ENCODE results near the gene ZNF582. TPM values are rescaled to one million over a fixed set of nuclear protein-coding genes. Genes with fewer than 3 reads are reported as not detected.
"Not testable (repeated sequence)": the region's sequence is repeated elsewhere in the genome, so short reads cannot be mapped to it uniquely, and the experiment has no call there.

The ZNF582 gene
- total RNA-seq, 1 donor from 2014 or later, result 3.7 TPM

DNA sequence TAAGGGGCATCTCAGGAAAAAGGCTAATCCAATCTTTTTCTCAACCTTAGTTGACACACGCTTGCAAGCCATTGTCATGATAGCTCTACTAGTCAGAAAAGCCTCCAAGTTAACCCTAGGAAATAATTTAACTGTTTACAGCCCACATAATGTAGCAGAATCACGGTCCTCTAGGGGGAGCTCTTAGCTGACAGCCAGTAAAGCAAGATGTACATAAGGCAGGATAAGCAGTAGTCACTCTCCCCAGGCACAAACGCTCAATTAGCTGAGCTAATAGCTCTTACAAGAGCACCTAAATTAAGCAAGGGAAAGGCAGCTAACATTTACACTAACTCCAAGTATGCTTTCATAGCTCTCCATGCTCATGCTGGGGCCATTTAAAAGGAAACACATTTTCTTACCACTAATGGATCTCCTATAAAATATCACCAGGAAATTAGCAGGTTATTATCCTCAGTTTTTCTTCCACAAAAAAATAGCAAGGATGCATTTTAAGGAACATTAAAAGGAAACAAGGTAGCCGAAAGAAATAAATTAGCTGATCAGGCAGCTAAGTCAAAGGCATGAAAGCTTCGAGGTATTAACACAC, 45.0 kb downstream of the ZNF582 start:
- H3K4me3 Mint-ChIP-seq, result no peak overlapping the region
- DNase-seq (ENCODE audit: extremely low spot score, unreplicated experiment), result no peak
- no peaks in the 10 kb centered on the region for H3K27me3 Mint-ChIP-seq
- H3K4me1 Mint-ChIP-seq (ENCODE audit: unreplicated experiment), result no peaks in the 10 kb centered on the region
- no peak overlapping the region for H3K27ac Mint-ChIP-seq
- TF ChIP-seq, protein P1, sequence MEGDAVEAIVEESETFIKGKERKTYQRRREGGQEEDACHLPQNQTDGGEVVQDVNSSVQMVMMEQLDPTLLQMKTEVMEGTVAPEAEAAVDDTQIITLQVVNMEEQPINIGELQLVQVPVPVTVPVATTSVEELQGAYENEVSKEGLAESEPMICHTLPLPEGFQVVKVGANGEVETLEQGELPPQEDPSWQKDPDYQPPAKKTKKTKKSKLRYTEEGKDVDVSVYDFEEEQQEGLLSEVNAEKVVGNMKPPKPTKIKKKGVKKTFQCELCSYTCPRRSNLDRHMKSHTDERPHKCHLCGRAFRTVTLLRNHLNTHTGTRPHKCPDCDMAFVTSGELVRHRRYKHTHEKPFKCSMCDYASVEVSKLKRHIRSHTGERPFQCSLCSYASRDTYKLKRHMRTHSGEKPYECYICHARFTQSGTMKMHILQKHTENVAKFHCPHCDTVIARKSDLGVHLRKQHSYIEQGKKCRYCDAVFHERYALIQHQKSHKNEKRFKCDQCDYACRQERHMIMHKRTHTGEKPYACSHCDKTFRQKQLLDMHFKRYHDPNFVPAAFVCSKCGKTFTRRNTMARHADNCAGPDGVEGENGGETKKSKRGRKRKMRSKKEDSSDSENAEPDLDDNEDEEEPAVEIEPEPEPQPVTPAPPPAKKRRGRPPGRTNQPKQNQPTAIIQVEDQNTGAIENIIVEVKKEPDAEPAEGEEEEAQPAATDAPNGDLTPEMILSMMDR (conservative IDR thresholded peaks at IDR 0.05), result peak; percentile 47
- H3K9me3 Mint-ChIP-seq, result peaks cover 1% of the 10 kb centered on the region
- no peaks in the 10 kb centered on the region for H3K36me3 Mint-ChIP-seq

DNA sequence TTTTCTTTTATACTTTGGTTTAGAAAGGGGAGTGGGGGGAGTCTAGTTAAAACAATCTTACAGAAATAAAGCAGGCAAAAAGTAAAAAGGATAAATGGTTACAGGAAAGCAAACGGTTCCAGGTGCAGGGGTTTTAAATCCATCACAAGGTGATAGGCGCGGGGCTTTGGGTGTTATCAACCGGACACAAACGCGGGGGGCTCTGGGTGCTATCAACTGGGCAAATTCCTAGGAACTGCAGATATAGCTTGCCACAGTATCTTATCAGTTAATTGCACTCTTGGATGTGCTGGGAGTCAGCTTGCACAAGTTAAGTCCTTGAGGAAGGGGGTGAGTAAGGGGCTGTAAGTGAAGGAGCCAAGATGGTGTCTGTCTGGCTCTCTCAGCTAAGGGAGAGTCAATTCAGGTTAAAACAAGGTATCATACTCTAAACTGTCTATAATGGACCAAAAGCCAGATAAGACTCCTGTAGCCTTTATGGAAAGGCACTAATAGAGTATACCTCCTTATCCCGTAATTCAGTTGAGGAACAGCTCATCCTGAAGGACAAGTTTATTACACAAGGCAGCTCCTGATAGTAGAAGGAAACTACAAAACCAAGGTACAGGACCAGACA, 46.1 kb downstream of the ZNF582 start:
- TF ChIP-seq, protein P1 (conservative IDR thresholded peaks at IDR 0.05), result no peak
- no peaks in the 10 kb centered on the region for H3K4me1 Mint-ChIP-seq (ENCODE audit: unreplicated experiment)
- H3K4me3 Mint-ChIP-seq, result no peak overlapping the region
- H3K27ac Mint-ChIP-seq, result no peak overlapping the region
- peaks cover 12% of the 10 kb centered on the region for H3K9me3 Mint-ChIP-seq
- H3K27me3 Mint-ChIP-seq, result no peaks in the 10 kb centered on the region
- no peaks in the 10 kb centered on the region for H3K36me3 Mint-ChIP-seq
- DNase-seq (ENCODE audit: extremely low spot score, unreplicated experiment), result no peak

DNA sequence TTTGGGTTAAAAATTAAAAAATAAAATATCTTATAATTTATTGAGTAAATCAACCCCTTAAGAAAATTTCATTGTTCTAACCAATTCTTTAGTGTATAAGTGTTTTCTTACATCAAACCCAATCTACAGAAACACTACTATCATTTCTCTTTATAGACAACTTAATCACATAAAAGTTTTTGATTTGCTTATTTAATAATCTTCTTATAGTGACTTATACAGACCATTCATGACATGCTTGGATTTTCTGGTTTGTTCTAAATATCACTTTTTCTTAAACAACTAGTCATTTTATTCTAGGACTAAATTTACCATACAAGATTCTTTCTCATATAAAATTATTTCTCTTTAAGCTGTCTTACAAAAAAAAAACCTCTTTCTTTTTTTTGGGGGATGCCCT, 51.4 kb downstream of the ZNF582 start:
- Mint-ChIP-seq H3K9me3 (peaks cover 16% of the 10 kb centered on the region), H3K4me3 (no peak overlapping the region), H3K27ac (no peak overlapping the region), H3K4me1 (ENCODE audit: unreplicated experiment) (no peaks in the 10 kb centered on the region), H3K36me3 (no peaks in the 10 kb centered on the region), H3K27me3 (no peaks in the 10 kb centered on the region)
- TF ChIP-seq, protein P1 (conservative IDR thresholded peaks at IDR 0.05), result no peak
- DNase-seq (ENCODE audit: extremely low spot score, unreplicated experiment), result no peak

DNA sequence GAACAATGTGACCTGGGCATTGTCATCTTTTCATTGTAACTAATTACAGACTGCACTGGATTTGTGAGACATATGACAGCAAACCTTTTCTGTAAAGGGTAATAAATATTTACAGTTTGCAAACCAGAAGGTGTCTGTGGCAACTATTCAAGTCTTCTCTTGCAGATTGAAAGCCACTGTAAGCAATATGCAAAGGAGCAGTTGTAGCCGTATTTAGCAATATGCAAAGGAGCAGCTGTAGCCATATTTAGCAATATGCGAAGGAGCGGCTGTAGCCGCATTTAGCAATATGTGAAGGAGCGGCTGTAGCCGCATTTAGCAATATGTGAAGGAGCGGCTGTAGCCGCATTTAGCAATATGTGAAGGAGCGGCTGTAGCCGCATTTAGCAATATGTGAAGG, 54.3 kb downstream of the ZNF582 start:
- not testable (repeated sequence) for H3K36me3 Mint-ChIP-seq; DNase-seq (ENCODE audit: extremely low spot score, unreplicated experiment); H3K27ac Mint-ChIP-seq; H3K27me3 Mint-ChIP-seq; H3K4me1 Mint-ChIP-seq (ENCODE audit: unreplicated experiment); H3K4me3 Mint-ChIP-seq
- peaks cover 16% of the 10 kb centered on the region for H3K9me3 Mint-ChIP-seq

DNA sequence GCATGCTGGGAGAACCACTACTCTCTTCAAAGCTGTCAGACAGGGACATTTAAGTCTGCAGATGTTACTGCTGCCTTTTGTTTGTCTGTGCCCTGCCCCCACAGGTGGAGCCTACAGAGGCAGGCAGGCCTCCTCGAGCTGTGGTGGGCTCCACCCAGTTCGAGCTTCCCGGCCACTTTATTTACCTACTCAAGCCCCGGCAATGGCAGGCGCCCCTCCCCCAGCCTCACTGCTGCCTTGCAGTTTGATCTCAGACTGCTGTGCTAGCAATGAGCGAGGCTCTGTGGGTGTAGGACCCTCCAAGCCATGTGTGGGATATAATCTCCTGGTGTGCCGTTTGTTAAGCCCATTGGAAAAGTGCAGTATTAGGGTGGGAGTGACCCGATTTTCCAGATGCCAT, 56.3 kb downstream of the ZNF582 start:
- DNase-seq (ENCODE audit: extremely low spot score, unreplicated experiment); H3K4me3 Mint-ChIP-seq; H3K27ac Mint-ChIP-seq: not testable (repeated sequence)

DNA sequence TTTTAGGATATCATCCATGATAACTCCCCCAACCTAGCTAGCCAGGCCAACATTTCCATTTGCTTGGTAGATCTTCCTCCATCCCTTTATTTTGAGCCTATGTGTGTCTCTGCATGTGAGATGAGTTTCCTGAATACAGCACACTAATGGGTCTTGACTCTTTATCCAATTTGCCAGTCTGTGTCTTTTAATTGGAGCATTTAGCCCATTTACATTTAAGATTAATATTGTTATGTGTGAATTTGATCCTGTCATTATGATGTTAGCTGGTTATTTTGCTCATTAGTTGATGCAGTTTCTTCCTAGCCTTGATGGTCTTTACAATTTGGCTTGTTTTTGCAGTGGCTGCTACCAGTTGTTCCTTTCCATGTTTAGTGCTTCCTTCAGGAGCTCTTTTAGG, 58.0 kb downstream of the ZNF582 start:
- H3K4me1 Mint-ChIP-seq (ENCODE audit: unreplicated experiment); H3K36me3 Mint-ChIP-seq; H3K4me3 Mint-ChIP-seq; H3K27me3 Mint-ChIP-seq; DNase-seq (ENCODE audit: extremely low spot score, unreplicated experiment); H3K9me3 Mint-ChIP-seq; H3K27ac Mint-ChIP-seq: not testable (repeated sequence)

More for the DNA sequence above, 56.3 kb downstream of the ZNF582 start:
- H3K4me1 Mint-ChIP-seq (ENCODE audit: unreplicated experiment); H3K27me3 Mint-ChIP-seq; H3K36me3 Mint-ChIP-seq; H3K9me3 Mint-ChIP-seq: not testable (repeated sequence)

DNA sequence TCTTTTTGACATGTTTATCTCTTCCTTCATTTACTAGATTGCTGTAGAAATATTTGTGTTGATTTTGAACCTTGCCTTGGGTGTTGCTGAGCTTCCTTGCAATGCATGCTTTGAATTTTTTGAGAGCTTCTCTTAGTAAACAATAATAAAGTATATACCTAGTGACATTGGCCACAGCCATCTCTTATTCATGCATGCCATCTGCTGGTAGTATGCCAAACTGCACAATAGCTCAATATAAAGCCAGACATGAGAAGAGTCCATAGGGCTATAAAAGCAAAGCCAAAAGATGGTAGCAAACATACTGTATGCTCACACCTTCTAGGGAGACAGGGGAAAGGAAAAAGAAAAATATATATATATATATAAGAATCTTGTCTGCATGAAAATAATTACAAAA, 59.8 kb downstream of the ZNF582 start:
- H3K36me3 Mint-ChIP-seq, result no peaks in the 10 kb centered on the region
- no peak overlapping the region for H3K4me3 Mint-ChIP-seq
- no peak overlapping the region for H3K27ac Mint-ChIP-seq
- DNase-seq (ENCODE audit: extremely low spot score, unreplicated experiment), result no peak
- H3K27me3 Mint-ChIP-seq, result peaks cover 3% of the 10 kb centered on the region
- H3K9me3 Mint-ChIP-seq, result peaks cover 8% of the 10 kb centered on the region
- H3K4me1 Mint-ChIP-seq (ENCODE audit: unreplicated experiment), result no peaks in the 10 kb centered on the region
- TF ChIP-seq, protein P1 (conservative IDR thresholded peaks at IDR 0.05), result peak; percentile 83

Other genes starting within 250 kb of the ZNF582 start
- not detected in 2 replicates for gene GALP, start 217.5 kb downstream of the ZNF582 start, total RNA-seq (ENCODE audit: low replicate concordance)
- gene ZSCAN5B, start 195.8 kb downstream of the ZNF582 start, total RNA-seq (ENCODE audit: low replicate concordance), result not detected in 2 replicates
- gene ZSCAN5C, start 191.3 kb downstream of the ZNF582 start, total RNA-seq (ENCODE audit: low replicate concordance), result not detected in 2 replicates
- gene EDDM13, start 120.8 kb downstream of the ZNF582 start, total RNA-seq (ENCODE audit: low replicate concordance), result not detected in 2 replicates
- gene ZSCAN5A, start 78.7 kb downstream of the ZNF582 start, total RNA-seq (ENCODE audit: low replicate concordance), result 13.4 and 16.3 TPM in 2 replicates
- 5.8 and 11.5 TPM in 2 replicates for gene ZNF583, start 10.8 kb upstream of the ZNF582 start, total RNA-seq (ENCODE audit: low replicate concordance)
- gene ZNF667, start 83.8 kb upstream of the ZNF582 start, total RNA-seq (ENCODE audit: low replicate concordance), result 0.10 TPM in 1 of 2 replicates, not detected in the other
- 0.05 TPM in 1 of 2 replicates, not detected in the other for gene ZNF471, start 114.3 kb upstream of the ZNF582 start, total RNA-seq (ENCODE audit: low replicate concordance)
- gene ZFP28, start 145.4 kb upstream of the ZNF582 start, total RNA-seq (ENCODE audit: low replicate concordance), result 6.2 and 7.2 TPM in 2 replicates
- 5.1 and 6.5 TPM in 2 replicates for gene ZNF470, start 173.9 kb upstream of the ZNF582 start, total RNA-seq (ENCODE audit: low replicate concordance)
- gene ZNF71, start 201.8 kb upstream of the ZNF582 start, total RNA-seq (ENCODE audit: low replicate concordance), result 10.4 and 15.8 TPM in 2 replicates
- 0.43 and 1.1 TPM in 2 replicates for gene SMIM17, start 249.6 kb upstream of the ZNF582 start, total RNA-seq (ENCODE audit: low replicate concordance)